Mesenchymal stem cell (in vitro differentiated cells and primary cell): ENCODE results near the gene MAD2L1.

Experiments
- DNase-seq: peaks from one replicate; pipeline ENCODE4 v3.0.0-alpha.2; 2013
- H2AFZ ChIP-seq: one replicate; pipeline ENCODE4 v1.6.1; 2013; ENCODE audit warnings: low read depth, mild to moderate bottlenecking, control low read depth, inconsistent platforms, low read length, moderate library complexity
- H2AK5ac ChIP-seq: 2 replicates; pipeline ENCODE4 v1.6.1; 2013; ENCODE audit warnings: low read length, moderate library complexity, mild to moderate bottlenecking, inconsistent platforms; ENCODE audit not compliant: severe bottlenecking
- H2BK120ac ChIP-seq: one replicate; pipeline ENCODE4 v1.6.1; 2013; ENCODE audit warnings: low read depth, mild to moderate bottlenecking, inconsistent platforms, low read length, moderate library complexity
- H2BK12ac ChIP-seq, 2 experiments: one replicate each; pipeline ENCODE4 v1.6.1; 2013; ENCODE audit warnings: inconsistent platforms in 2 of 2, low read length in 2 of 2, mild to moderate bottlenecking in 2 of 2, moderate library complexity in 2 of 2, control low read depth in 1 of 2
- H2BK15ac ChIP-seq: one replicate; pipeline ENCODE4 v1.6.1; 2013; ENCODE audit warnings: mild to moderate bottlenecking, low read depth, inconsistent platforms; ENCODE audit not compliant: poor library complexity, severe bottlenecking
- H2BK5ac ChIP-seq: 2 replicates; pipeline ENCODE4 v1.6.1; 2013; ENCODE audit warnings: low read depth, mild to moderate bottlenecking, low read length, control low read depth, inconsistent platforms; ENCODE audit not compliant: poor library complexity, severe bottlenecking
- H3K14ac ChIP-seq, 2 experiments: one replicate each; pipeline ENCODE4 v1.6.1; 2013; ENCODE audit warnings: inconsistent platforms in 2 of 2, low read length in 2 of 2, control low read depth in 1 of 2, mild to moderate bottlenecking in 1 of 2, moderate library complexity in 1 of 2
- H3K18ac ChIP-seq, 2 experiments: one replicate each; pipeline ENCODE4 v1.6.1; 2013; ENCODE audit warnings: inconsistent platforms in 2 of 2, low read length in 2 of 2, control low read depth in 1 of 2, low read depth in 1 of 2, mild to moderate bottlenecking in 1 of 2
- H3K23ac ChIP-seq, 2 experiments: one replicate each; pipeline ENCODE4 v1.6.1; 2013; ENCODE audit warnings: inconsistent platforms in 2 of 2, low read length in 2 of 2, mild to moderate bottlenecking in 2 of 2, moderate library complexity in 2 of 2, control low read depth in 1 of 2
- H3K27ac ChIP-seq: 2 replicates; pipeline ENCODE4 v1.5.1; 2013; ENCODE audit warnings: mild to moderate bottlenecking, moderate library complexity, low read length, control low read depth, inconsistent platforms; ENCODE audit not compliant: poor library complexity, severe bottlenecking
- H3K27me3 ChIP-seq, 2 experiments: 2 replicates each; pipeline versions ENCODE4 v1.6.1 to v1.7.0; 2013; ENCODE audit warnings: low read length in 2 of 2, mild to moderate bottlenecking in 2 of 2, moderate library complexity in 2 of 2, control low read depth in 1 of 2, inconsistent platforms in 1 of 2; ENCODE audit not compliant: control insufficient read depth in 1 of 2, insufficient read depth in 1 of 2
- H3K36me3 ChIP-seq, 2 experiments: 2 replicates each; pipeline versions ENCODE4 v1.6.1 to v1.7.0; 2013; ENCODE audit warnings: low read length in 2 of 2, control low read depth in 1 of 2, inconsistent platforms in 1 of 2, low read depth in 1 of 2, mild to moderate bottlenecking in 1 of 2; ENCODE audit not compliant: insufficient read depth in 2 of 2, control insufficient read depth in 1 of 2
- H3K4ac ChIP-seq, 2 experiments: one replicate each; pipeline ENCODE4 v1.6.1; 2013; ENCODE audit warnings: inconsistent platforms in 2 of 2, low read length in 2 of 2, mild to moderate bottlenecking in 2 of 2, moderate library complexity in 2 of 2, control low read depth in 1 of 2, low read depth in 1 of 2
- H3K4me1 ChIP-seq: 2 replicates; pipeline ENCODE4 v1.6.1; 2013; ENCODE audit warnings: low read depth, low read length, control low read depth; ENCODE audit not compliant: control insufficient read depth, insufficient read depth
- H3K4me2 ChIP-seq: 2 replicates; pipeline ENCODE4 v1.6.1; 2013; ENCODE audit warnings: low read length, mild to moderate bottlenecking, inconsistent platforms; ENCODE audit not compliant: poor library complexity, severe bottlenecking
- H3K4me3 ChIP-seq, 2 experiments: 2 replicates each; pipeline versions ENCODE4 v1.5.1 to v1.7.0; 2013; ENCODE audit warnings: low read length in 2 of 2, mild to moderate bottlenecking in 2 of 2, control low read depth in 1 of 2, low read depth in 1 of 2; ENCODE audit not compliant: insufficient read depth in 1 of 2
- H3K79me1 ChIP-seq: replicated peaks from 2 replicates; pipeline ENCODE4 v1.6.1; 2013; ENCODE audit warnings: mild to moderate bottlenecking, control low read depth, low read length, inconsistent platforms; ENCODE audit not compliant: poor library complexity, severe bottlenecking
- H3K9ac ChIP-seq: 2 replicates; pipeline ENCODE4 v1.7.0; 2013; ENCODE audit warnings: mild to moderate bottlenecking, low read length, moderate library complexity
- H3K9me3 ChIP-seq: 2 replicates; pipeline ENCODE4 v1.7.0; 2013; ENCODE audit warnings: mild to moderate bottlenecking, low read length; ENCODE audit not compliant: control insufficient read depth
- H4K8ac ChIP-seq: one replicate; pipeline ENCODE4 v1.6.1; 2013; ENCODE audit warnings: inconsistent platforms, mild to moderate bottlenecking, low read length, moderate library complexity
- H4K91ac ChIP-seq: one replicate; pipeline ENCODE4 v1.6.1; 2013; ENCODE audit warnings: mild to moderate bottlenecking, low read length, inconsistent platforms
- WGBS: methylation state at CpG from one replicate; pipeline ENCODE4 v1.1.7; 2013; ENCODE audit warnings: mixed read lengths; 5-methylcytosine and 5-hydroxymethylcytosine counted together

The MAD2L1 gene

DNA sequence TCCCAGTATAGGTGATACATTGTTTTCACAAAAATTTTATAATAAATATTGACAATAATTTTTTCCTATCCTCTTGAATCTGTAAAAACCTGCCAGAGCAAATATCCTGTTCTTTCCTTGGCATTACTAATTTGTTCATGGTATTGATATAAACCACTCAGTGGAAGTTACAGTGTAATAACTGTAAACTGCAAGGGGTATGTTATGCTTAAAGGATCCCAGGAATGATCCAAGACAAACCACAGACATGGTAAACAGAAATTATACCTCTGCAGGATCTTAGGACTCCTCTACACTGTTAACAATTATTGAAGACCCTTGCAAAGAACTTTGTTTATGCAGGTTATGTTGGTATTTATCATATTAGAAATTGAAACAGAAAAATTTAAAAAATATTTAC is 17.7 kb upstream of the MAD2L1 start:
- Histone ChIP-seq H3K4me1 (no peaks in the 10 kb centered on the region), H3K4me2 (no peak overlapping the region), H4K8ac (no peak overlapping the region), H3K9me3 (no peaks in the 10 kb centered on the region), H3K14ac (no peak overlapping the region), H2AK5ac (no peak overlapping the region), H2BK12ac (no peak overlapping the region), H3K4ac (no peak overlapping the region), H3K23ac (no peak overlapping the region), H4K91ac (no peak overlapping the region), H3K4me3 (no peak overlapping the region), H3K27me3 (no peaks in the 10 kb centered on the region), H3K18ac (no peak overlapping the region), H2AFZ (no peak overlapping the region), H3K36me3 (no peaks in the 10 kb centered on the region), H2BK5ac (no peak overlapping the region), H2BK15ac (no peak overlapping the region), H3K79me1 (no peaks in the 10 kb centered on the region), H3K27ac (no peak overlapping the region), H2BK120ac (no peak overlapping the region), H3K9ac (no peak overlapping the region)
- DNase-seq, result no peak

DNA sequence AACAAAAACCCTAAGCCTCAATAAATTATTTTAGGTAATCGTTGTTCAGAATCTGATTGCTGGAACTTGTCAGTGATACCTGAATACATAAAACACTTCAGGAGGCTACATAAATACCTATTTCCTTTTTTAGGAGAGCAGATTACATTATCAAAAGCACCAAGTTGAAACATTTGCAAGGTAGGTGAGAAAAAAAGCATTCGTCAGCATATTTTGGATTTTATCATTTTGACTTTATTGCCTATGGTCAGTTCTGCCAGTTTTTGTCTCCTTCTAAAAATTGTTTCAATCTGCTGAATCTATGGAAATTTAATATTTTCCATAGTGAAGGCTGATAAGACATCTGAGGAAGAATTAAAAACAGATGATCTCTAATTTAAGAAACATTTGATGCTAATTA is 16.5 kb upstream of the MAD2L1 start:
- no peaks in the 10 kb centered on the region for H3K36me3 ChIP-seq
- H3K14ac ChIP-seq, result no peak overlapping the region
- WGBS, result 83% methylated on average over 1 of the region's 2 CpGs
- no peak overlapping the region for H2BK15ac ChIP-seq
- H2BK5ac ChIP-seq, result no peak overlapping the region
- H3K27ac ChIP-seq, result no peak overlapping the region
- no peak overlapping the region for H3K4me2 ChIP-seq
- no peak overlapping the region for H2AK5ac ChIP-seq
- H3K4ac ChIP-seq, result no peak overlapping the region
- no peaks in the 10 kb centered on the region for H3K27me3 ChIP-seq
- no peak overlapping the region for H2BK120ac ChIP-seq
- no peak overlapping the region for H3K23ac ChIP-seq
- H3K4me1 ChIP-seq, result no peaks in the 10 kb centered on the region
- H2AFZ ChIP-seq, result no peak overlapping the region
- no peak overlapping the region for H3K9ac ChIP-seq
- H3K79me1 ChIP-seq, result no peaks in the 10 kb centered on the region
- no peak overlapping the region for H4K8ac ChIP-seq
- no peak overlapping the region for H2BK12ac ChIP-seq
- H3K18ac ChIP-seq, result no peak overlapping the region
- no peak overlapping the region for H3K4me3 ChIP-seq
- no peaks in the 10 kb centered on the region for H3K9me3 ChIP-seq
- no peak overlapping the region for H4K91ac ChIP-seq
- DNase-seq, result no peak

DNA sequence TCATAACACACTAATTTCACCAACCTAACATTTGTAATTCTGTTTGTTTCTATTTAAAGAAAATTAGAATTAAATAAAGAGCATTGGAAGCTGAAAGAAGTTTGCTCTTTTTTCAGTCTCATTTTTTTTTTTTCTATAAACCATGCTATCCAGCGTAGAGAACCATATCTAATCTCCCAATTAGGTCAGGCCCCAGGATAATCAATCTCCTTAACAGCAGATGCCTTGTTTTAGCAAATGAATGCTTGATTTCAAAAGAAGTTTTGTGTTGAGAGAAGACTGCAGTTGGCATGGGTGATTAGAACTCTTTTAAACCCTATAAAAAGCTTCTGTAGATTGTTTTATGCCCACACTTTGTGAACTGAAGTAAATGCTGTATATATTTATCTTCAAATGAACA is 15.6 kb upstream of the MAD2L1 start:
- Histone ChIP-seq H3K79me1 (no peaks in the 10 kb centered on the region), H2BK5ac (no peak overlapping the region), H3K14ac (no peak overlapping the region), H4K8ac (no peak overlapping the region), H3K4ac (no peak overlapping the region), H2BK12ac (no peak overlapping the region), H3K4me2 (no peak overlapping the region), H3K9ac (no peak overlapping the region), H3K4me1 (no peaks in the 10 kb centered on the region), H3K27me3 (no peaks in the 10 kb centered on the region), H2BK15ac (no peak overlapping the region), H3K23ac (no peak overlapping the region), H4K91ac (no peak overlapping the region), H2AFZ (no peak overlapping the region), H3K9me3 (no peaks in the 10 kb centered on the region), H3K18ac (no peak overlapping the region), H3K27ac (no peak overlapping the region), H2BK120ac (no peak overlapping the region), H2AK5ac (no peak overlapping the region), H3K36me3 (no peaks in the 10 kb centered on the region), H3K4me3 (no peak overlapping the region)
- WGBS, result no CpG with 5 or more reads among the region's 1 CpG
- no peak for DNase-seq

DNA sequence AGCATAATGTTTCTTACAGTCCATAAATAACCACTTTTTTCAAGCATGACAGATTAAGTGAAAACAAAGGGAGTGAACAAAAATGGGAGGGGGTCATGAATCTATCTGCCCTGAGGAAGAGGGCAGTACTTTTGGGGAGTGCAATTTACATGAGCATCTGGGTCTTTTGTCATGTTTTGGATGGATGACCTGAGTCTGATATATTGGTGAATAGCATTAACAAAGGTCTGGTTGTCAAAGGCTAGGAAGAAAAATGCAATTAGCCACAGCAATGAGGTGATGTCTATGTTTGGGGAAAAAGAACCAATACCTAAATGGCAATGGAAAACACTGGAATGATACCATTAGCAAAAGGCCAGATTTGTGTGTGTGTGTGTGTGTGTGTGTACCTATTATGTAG is 15.1 kb upstream of the MAD2L1 start:
- Histone ChIP-seq H3K9ac (no peak overlapping the region), H3K36me3 (no peaks in the 10 kb centered on the region), H3K79me1 (no peaks in the 10 kb centered on the region), H3K14ac (no peak overlapping the region), H3K18ac (no peak overlapping the region), H2BK5ac (no peak overlapping the region), H2BK120ac (no peak overlapping the region), H2BK12ac (no peak overlapping the region), H2AFZ (no peak overlapping the region), H4K91ac (no peak overlapping the region), H3K4me1 (no peaks in the 10 kb centered on the region), H3K4me3 (no peak overlapping the region), H2BK15ac (no peak overlapping the region), H4K8ac (no peak overlapping the region), H3K9me3 (no peaks in the 10 kb centered on the region), H3K4ac (no peak overlapping the region), H3K4me2 (no peak overlapping the region), H3K27ac (no peak overlapping the region), H2AK5ac (no peak overlapping the region), H3K27me3 (no peaks in the 10 kb centered on the region), H3K23ac (no peak overlapping the region)
- DNase-seq, result no peak
